ENCODE data around the gene ZSWIM5. TPM values are rescaled to one million over a fixed set of nuclear protein-coding genes. Genes with fewer than 3 reads are reported as not detected.
"Not testable (repeated sequence)": the region's sequence is repeated elsewhere in the genome, so short reads cannot be mapped to it uniquely, and the experiment has no call there.

The ZSWIM5 gene
- total RNA-seq, 1 experiment from 2014 or later = 0.40 TPM

- no peak overlapping the region for H3K27ac Mint-ChIP-seq (ENCODE audit: unreplicated experiment)
- no TSS peak for BruUV-seq (replicated peaks)
- no peaks in the 10 kb centered on the region for H3K36me3 Mint-ChIP-seq (ENCODE audit: insufficient read depth, unreplicated experiment)
- no peaks in the 10 kb centered on the region for H3K9me3 Mint-ChIP-seq (ENCODE audit: low read depth, unreplicated experiment)
- H3K4me1 Mint-ChIP-seq (ENCODE audit: low read depth, unreplicated experiment) = no peaks in the 10 kb centered on the region
- H3K27me3 Mint-ChIP-seq (ENCODE audit: unreplicated experiment) = peaks cover 12% of the 10 kb centered on the region
- no peak overlapping the region for H3K4me3 Mint-ChIP-seq (ENCODE audit: low read depth, unreplicated experiment)
- TF ChIP-seq, protein P1, sequence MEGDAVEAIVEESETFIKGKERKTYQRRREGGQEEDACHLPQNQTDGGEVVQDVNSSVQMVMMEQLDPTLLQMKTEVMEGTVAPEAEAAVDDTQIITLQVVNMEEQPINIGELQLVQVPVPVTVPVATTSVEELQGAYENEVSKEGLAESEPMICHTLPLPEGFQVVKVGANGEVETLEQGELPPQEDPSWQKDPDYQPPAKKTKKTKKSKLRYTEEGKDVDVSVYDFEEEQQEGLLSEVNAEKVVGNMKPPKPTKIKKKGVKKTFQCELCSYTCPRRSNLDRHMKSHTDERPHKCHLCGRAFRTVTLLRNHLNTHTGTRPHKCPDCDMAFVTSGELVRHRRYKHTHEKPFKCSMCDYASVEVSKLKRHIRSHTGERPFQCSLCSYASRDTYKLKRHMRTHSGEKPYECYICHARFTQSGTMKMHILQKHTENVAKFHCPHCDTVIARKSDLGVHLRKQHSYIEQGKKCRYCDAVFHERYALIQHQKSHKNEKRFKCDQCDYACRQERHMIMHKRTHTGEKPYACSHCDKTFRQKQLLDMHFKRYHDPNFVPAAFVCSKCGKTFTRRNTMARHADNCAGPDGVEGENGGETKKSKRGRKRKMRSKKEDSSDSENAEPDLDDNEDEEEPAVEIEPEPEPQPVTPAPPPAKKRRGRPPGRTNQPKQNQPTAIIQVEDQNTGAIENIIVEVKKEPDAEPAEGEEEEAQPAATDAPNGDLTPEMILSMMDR (IDR thresholded peaks at IDR 0.05; ENCODE audit: unreplicated experiment) = no peak
- CTCF ChIA-PET = no interaction called here
- no peak for DNase-seq
- intact Hi-C loops (cut with micrococcal nuclease; ENCODE audit: unreplicated experiment) = no loop called here
Measured at GRCh38 chr1:45089711-45090110, 116.7 kb downstream of the ZSWIM5 start.

- CTCF ChIA-PET = interaction anchor here (1.2 kb wide), 1 partner anchor 74 kb away, joined by 3 read pairs; no protein-coding TSS in a partner anchor
- H3K4me3 Mint-ChIP-seq (ENCODE audit: low read depth, unreplicated experiment) = no peak overlapping the region
- DNase-seq = no peak
- H3K27ac Mint-ChIP-seq (ENCODE audit: unreplicated experiment) = no peak overlapping the region
- no peaks in the 10 kb centered on the region for H3K9me3 Mint-ChIP-seq (ENCODE audit: low read depth, unreplicated experiment)
- no peaks in the 10 kb centered on the region for H3K36me3 Mint-ChIP-seq (ENCODE audit: insufficient read depth, unreplicated experiment)
- no TSS peak for BruUV-seq (replicated peaks)
- intact Hi-C loops (cut with micrococcal nuclease; ENCODE audit: unreplicated experiment) = no loop called here
- H3K4me1 Mint-ChIP-seq (ENCODE audit: low read depth, unreplicated experiment) = no peaks in the 10 kb centered on the region
- H3K27me3 Mint-ChIP-seq (ENCODE audit: unreplicated experiment) = peaks cover 12% of the 10 kb centered on the region
- TF ChIP-seq, protein P1 (IDR thresholded peaks at IDR 0.05; ENCODE audit: unreplicated experiment) = no peak
Measured at GRCh38 chr1:45084562-45084961, 121.8 kb downstream of the ZSWIM5 start.

GRCh38 chr1:45079533-45079932 is 126.9 kb downstream of the ZSWIM5 start:
- Mint-ChIP-seq H3K27me3 (ENCODE audit: unreplicated experiment) (peaks cover 28% of the 10 kb centered on the region), H3K27ac (ENCODE audit: unreplicated experiment) (no peak overlapping the region), H3K9me3 (ENCODE audit: low read depth, unreplicated experiment) (peaks cover 2% of the 10 kb centered on the region), H3K36me3 (ENCODE audit: insufficient read depth, unreplicated experiment) (no peaks in the 10 kb centered on the region), H3K4me3 (ENCODE audit: low read depth, unreplicated experiment) (no peak overlapping the region), H3K4me1 (ENCODE audit: low read depth, unreplicated experiment) (no peaks in the 10 kb centered on the region)
- TF ChIP-seq, protein P1 (IDR thresholded peaks at IDR 0.05; ENCODE audit: unreplicated experiment) = no peak
- no TSS peak for BruUV-seq (replicated peaks)
- DNase-seq = no peak
- CTCF ChIA-PET = interaction anchor here (0.6 kb wide), 1 partner anchor 675 kb away, joined by 3 read pairs; no protein-coding TSS in a partner anchor
- intact Hi-C loops (cut with micrococcal nuclease; ENCODE audit: unreplicated experiment) = no loop called here

- intact Hi-C loops (cut with micrococcal nuclease; ENCODE audit: unreplicated experiment); H3K27ac Mint-ChIP-seq (ENCODE audit: unreplicated experiment); CTCF ChIA-PET; BruUV-seq (replicated peaks); H3K36me3 Mint-ChIP-seq (ENCODE audit: insufficient read depth, unreplicated experiment); H3K9me3 Mint-ChIP-seq (ENCODE audit: low read depth, unreplicated experiment); H3K4me1 Mint-ChIP-seq (ENCODE audit: low read depth, unreplicated experiment); DNase-seq; H3K4me3 Mint-ChIP-seq (ENCODE audit: low read depth, unreplicated experiment): not testable (repeated sequence)
- peaks cover 28% of the 10 kb centered on the region for H3K27me3 Mint-ChIP-seq (ENCODE audit: unreplicated experiment)
Measured at GRCh38 chr1:45076959-45077358, 129.4 kb downstream of the ZSWIM5 start.

DNA sequence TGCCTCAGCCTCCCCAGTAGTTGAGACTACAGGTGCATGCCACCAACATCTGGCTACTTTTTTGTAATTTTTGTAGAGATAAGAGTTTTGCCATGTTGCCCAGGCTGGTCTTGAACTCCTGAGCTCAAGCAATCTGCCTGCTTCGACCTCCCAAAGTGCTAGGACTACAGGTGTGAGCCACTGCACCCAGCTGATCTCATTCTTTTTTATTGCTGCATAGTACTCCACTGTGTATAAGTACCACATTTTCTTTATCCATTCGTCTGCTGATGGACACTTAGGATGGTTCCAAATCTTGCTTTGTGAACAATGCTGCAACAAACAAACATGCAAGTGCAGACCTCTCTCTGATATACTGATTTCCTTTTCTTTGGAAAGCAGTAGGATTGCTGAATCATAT is 134.8 kb downstream of the ZSWIM5 start:
- no TSS peak for BruUV-seq (replicated peaks)
- peaks cover 2% of the 10 kb centered on the region for H3K9me3 Mint-ChIP-seq (ENCODE audit: low read depth, unreplicated experiment)

More for the DNA sequence above, 134.8 kb downstream of the ZSWIM5 start:
- H3K36me3 Mint-ChIP-seq (ENCODE audit: insufficient read depth, unreplicated experiment) = no peaks in the 10 kb centered on the region
- peaks cover 19% of the 10 kb centered on the region for H3K27me3 Mint-ChIP-seq (ENCODE audit: unreplicated experiment)
- CTCF ChIA-PET = interaction anchor here (0.6 kb wide), 1 partner anchor 733 kb away, joined by 8 read pairs; no protein-coding TSS in a partner anchor
- intact Hi-C loops (cut with micrococcal nuclease; ENCODE audit: unreplicated experiment) = no loop called here
- H3K27ac Mint-ChIP-seq (ENCODE audit: unreplicated experiment) = no peak overlapping the region
- H3K4me3 Mint-ChIP-seq (ENCODE audit: low read depth, unreplicated experiment) = no peak overlapping the region
- TF ChIP-seq, protein P1 (IDR thresholded peaks at IDR 0.05; ENCODE audit: unreplicated experiment) = no peak
- DNase-seq = no peak
- no peaks in the 10 kb centered on the region for H3K4me1 Mint-ChIP-seq (ENCODE audit: low read depth, unreplicated experiment)

Data from Calu3 (cell line).